ENCODE measurements around the gene FOXJ3.

DNA sequence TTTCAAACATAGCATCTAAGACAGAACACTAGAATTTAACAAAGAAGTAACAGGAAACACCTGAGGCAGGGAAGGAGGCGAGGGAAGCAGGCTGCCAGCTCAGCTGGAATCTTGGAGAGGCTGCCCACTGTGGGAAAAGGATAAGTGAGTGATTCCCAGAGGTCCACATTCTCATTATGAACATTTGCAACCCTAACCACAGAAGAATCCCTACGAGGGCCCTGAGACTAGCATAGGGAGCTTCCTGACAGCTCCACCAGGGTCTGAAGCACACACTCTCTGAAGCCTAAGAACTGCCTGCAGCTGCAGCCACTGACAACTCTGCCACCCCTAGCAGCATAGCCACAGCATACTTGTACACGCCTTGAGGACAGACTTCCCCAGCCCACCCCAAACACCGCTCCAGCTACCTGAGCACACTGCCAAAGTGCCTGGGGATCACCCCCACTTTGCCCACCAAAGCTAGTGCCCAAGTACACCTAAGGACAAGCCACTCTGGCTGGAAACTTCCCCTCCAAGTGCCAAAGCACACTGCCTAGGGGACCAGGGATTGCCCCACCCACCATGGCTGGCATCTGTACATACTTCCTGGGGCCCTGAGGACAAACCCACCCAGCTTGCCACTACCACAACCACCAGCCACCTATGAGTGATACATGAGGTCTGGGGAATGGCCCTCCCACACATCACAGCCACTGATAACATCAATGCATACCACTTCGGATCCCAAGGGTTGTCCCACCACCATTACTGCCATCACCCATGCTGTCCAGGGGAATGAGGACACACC is 93.9 kb downstream of the FOXJ3 start:
- TF ChIP-seq, protein P1, sequence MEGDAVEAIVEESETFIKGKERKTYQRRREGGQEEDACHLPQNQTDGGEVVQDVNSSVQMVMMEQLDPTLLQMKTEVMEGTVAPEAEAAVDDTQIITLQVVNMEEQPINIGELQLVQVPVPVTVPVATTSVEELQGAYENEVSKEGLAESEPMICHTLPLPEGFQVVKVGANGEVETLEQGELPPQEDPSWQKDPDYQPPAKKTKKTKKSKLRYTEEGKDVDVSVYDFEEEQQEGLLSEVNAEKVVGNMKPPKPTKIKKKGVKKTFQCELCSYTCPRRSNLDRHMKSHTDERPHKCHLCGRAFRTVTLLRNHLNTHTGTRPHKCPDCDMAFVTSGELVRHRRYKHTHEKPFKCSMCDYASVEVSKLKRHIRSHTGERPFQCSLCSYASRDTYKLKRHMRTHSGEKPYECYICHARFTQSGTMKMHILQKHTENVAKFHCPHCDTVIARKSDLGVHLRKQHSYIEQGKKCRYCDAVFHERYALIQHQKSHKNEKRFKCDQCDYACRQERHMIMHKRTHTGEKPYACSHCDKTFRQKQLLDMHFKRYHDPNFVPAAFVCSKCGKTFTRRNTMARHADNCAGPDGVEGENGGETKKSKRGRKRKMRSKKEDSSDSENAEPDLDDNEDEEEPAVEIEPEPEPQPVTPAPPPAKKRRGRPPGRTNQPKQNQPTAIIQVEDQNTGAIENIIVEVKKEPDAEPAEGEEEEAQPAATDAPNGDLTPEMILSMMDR (IDR thresholded peaks at IDR 0.05) = no peak
- TF ChIP-seq POLR2A (IDR thresholded peaks at IDR 0.05; ENCODE audit: low read depth) = no peak

Measured in esophagus muscularis mucosa (tissue), 3 donors.